NCI-H2227 (cell line): ENCODE data around the gene ABCA4.
"Not testable (repeated sequence)": the region's sequence is repeated elsewhere in the genome, so short reads cannot be mapped to it uniquely, and the experiment has no call there.

Experiments used
- DNase-seq: peaks from one replicate; lab custom pipeline; 2025; ENCODE audit not compliant: unreplicated experiment; lab: John Stamatoyannopoulos, UW

Gene ABCA4

GRCh38 chr1:93959413-93959812 is 161.5 kb downstream of the ABCA4 start:
- DNase-seq = no peak

- no peak for DNase-seq
Measured at GRCh38 chr1:93958726-93959100, 162.2 kb downstream of the ABCA4 start.

DNA sequence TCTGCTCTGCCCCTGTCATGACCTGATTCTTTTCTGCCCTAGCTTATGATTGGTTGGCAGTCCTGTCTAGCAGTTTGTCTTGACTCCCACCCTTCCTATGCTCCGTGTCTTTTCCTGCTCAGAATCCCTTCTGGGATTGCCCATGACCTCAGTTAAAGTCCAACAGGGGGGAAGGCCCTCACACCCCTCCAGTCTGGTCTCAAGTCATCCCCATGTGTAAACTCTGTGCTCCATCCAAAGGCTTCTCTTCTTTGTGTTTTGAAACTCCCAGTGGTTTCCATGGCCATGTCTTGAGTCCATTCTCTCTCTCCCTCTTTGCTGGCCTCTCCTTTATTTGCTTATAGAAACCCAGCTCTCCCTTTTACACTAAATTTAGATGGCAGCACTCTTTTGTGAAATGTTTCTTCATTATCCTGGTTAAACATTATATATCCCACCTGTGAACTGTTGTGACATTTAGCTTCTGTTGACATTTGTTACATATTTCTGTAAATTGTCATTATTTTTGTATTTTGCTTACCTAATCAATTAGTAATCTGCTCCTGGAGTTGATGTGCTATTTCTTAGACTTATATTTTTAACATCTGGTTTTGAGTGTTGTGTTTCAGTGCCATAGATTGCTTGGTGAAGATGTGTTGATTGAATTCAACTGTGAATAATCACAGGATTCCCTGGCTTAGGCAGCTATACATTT is 162.8 kb downstream of the ABCA4 start:
- DNase-seq = no peak

GRCh38 chr1:93955765-93956164 is 165.2 kb downstream of the ABCA4 start:
- no peak for DNase-seq

DNA sequence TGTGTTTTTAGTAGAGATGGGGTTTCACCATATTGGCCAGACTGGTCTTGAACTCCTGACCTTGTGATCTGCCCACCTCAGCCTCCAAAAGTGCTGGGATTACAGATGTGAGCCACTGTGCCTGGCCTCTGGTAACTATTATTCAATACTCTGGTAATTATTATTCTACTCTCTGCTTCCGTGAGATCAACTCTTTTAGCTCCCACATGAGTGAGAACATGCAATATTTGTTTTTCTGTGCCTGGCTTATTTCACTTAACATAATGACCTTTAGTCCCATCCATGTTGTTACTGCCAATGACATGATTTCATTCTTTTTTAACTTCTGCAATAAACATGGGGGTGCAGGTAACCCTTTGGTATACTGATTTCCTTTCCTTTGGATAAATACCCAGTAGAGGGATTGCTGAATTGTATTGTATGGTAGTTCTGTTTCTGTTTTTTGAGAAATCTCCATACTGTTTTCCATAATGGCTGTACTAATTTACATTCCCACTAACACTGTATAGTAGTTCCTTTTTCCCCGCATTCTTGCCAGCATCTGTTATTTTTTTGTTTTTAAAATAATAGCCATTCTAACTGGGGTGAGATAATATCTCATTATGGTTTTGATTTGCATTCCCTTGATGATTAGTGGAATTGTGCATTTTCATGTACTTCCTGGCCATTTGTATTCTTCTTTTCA is 173.8 kb downstream of the ABCA4 start:
- not testable (repeated sequence) for DNase-seq
